Lung (tissue), 12 donors: Measurements from ENCODE around the gene SGSH. TPM values are rescaled to one million over a fixed set of nuclear protein-coding genes. Genes with fewer than 3 reads are reported as not detected.

Experiments
- ATAC-seq: fragments of 200-7000 bp; cut with Tn5 transposase; one replicate; pipeline ENCODE4 v1.9.1; 2020; ENCODE audit warnings: moderate number of reproducible peaks; ENCODE audit not compliant: insufficient read depth, low FRiP score
- DNase-seq, 3 donors: peaks; one replicate each; pipeline ENCODE4 v3.0.0-alpha.2; 2013 to 2017
- H3K27ac ChIP-seq, 2 donors: one replicate each; pipeline ENCODE4 v1.5.1; 2013; ENCODE audit warnings: mild to moderate bottlenecking in 2 of 2, moderate library complexity in 2 of 2, control low read depth in 1 of 2, inconsistent platforms in 1 of 2, low read depth in 1 of 2, low read length in 1 of 2
- H3K27me3 ChIP-seq, 3 donors: one replicate each; pipeline ENCODE4 v1.5.1; 2013; ENCODE audit warnings: low read length in 2 of 3; ENCODE audit not compliant: control insufficient read depth in 3 of 3, insufficient read depth in 3 of 3
- H3K36me3 ChIP-seq, 4 donors: one replicate each; pipeline ENCODE4 v1.5.1; 2013; ENCODE audit warnings: low read length in 4 of 4, mild to moderate bottlenecking in 1 of 4, moderate library complexity in 1 of 4; ENCODE audit not compliant: control insufficient read depth in 4 of 4, insufficient read depth in 4 of 4
- H3K4me1 ChIP-seq, 5 donors: one replicate each; pipeline ENCODE4 v1.5.1; 2013; ENCODE audit warnings: low read length in 5 of 5, mild to moderate bottlenecking in 2 of 5, moderate library complexity in 1 of 5; ENCODE audit not compliant: control insufficient read depth in 5 of 5, insufficient read depth in 5 of 5
- H3K4me3 ChIP-seq: one replicate; pipeline ENCODE4 v1.5.1; 2013; ENCODE audit warnings: mild to moderate bottlenecking, control low read depth, moderate library complexity
- H3K9ac ChIP-seq, 2 donors: one replicate each; pipeline ENCODE4 v1.5.1; 2013; ENCODE audit warnings: low read length in 2 of 2, control low read depth in 1 of 2; ENCODE audit not compliant: insufficient read depth in 1 of 2
- H3K9me3 ChIP-seq, 4 donors: one replicate each; pipeline ENCODE4 v1.5.1; 2013; ENCODE audit warnings: low read length in 3 of 4, mild to moderate bottlenecking in 1 of 4, moderate library complexity in 1 of 4; ENCODE audit not compliant: control insufficient read depth in 4 of 4, insufficient read depth in 3 of 4
- WGBS, 2 donors: extraction: QIAGEN DNeasy Blood & Tissue Kit; methylation state at CpG; one replicate each; pipeline ENCODE4 v1.1.7; 2013; 5-methylcytosine and 5-hydroxymethylcytosine counted together
- polyA plus RNA-seq, 2 donors: library from polyadenylated mRNA; stranded (reverse); fragments of 200-250 nt; gene quantifications; one replicate each; pipeline ENCODE4 v1.2.1, GENCODE V29; 2013
- total RNA-seq, 2 donors: library from RNA; depleted of rRNA in 1 of 2; stranded (reverse); fragments of >200 nt in 1 of 2; gene quantifications; one replicate each; pipeline ENCODE4 v1.2.1, GENCODE V29; 2014 to 2021
- TF ChIP-seq, protein P1 (sequence below): IDR thresholded peaks from 2 replicates; pipeline ENCODE4 v1.5.1; 2012; ENCODE audit warnings: mild to moderate bottlenecking; ENCODE audit errors: control extremely low read depth, extremely low read depth
- donor health status: control.
- donor health status: control.
- donor health status: Bipolar disorder and iron deficiency.
- donor health status: healthy.
- donor health status: DM: yes; HTN: yes; CAD: no.

The SGSH gene
- total and polyA plus RNA-seq, 4 donors, result 27.5 to 75.1 (median 54.1) TPM

DNA sequence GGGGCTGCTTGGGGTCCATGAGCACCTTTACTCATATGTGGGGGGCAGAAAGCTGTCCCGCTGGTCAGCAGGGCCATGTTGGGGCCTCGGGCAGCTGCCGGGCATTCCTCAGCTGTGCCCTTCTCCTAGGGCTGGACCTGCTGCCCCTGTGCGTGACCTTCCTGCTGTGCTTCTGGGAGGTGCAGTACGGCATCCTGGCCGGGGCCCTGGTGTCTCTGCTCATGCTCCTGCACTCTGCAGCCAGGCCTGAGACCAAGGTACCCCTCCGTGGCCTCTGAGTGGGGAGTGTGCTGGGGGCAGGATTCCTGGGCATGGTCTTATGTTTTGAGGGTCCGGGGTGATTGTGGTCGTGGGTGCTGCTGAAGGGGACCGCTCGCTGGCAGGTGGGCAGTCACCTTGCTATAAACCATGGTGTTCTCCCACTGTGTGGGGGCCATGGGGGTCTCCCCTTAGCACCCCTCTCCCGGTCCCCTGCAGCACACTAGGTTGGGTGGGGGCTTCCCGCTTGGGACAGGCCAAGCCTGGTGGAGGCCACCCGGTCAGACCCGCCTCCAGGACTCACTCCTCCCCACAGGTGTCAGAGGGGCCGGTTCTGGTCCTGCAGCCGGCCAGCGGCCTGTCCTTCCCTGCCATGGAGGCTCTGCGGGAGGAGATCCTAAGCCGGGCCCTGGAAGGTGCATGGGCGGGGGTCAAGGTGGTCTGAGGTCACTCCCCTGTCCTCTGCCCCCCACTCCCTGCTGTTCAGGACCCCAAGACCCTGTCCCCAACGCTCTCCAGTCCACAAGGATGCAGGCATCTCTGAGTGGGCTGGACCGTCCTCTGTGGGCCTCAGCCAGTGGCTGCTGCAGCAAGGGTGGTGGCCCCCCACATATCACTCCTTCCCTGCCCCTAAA lies 28.1 kb upstream of the SGSH start:
- TF ChIP-seq, protein P1, sequence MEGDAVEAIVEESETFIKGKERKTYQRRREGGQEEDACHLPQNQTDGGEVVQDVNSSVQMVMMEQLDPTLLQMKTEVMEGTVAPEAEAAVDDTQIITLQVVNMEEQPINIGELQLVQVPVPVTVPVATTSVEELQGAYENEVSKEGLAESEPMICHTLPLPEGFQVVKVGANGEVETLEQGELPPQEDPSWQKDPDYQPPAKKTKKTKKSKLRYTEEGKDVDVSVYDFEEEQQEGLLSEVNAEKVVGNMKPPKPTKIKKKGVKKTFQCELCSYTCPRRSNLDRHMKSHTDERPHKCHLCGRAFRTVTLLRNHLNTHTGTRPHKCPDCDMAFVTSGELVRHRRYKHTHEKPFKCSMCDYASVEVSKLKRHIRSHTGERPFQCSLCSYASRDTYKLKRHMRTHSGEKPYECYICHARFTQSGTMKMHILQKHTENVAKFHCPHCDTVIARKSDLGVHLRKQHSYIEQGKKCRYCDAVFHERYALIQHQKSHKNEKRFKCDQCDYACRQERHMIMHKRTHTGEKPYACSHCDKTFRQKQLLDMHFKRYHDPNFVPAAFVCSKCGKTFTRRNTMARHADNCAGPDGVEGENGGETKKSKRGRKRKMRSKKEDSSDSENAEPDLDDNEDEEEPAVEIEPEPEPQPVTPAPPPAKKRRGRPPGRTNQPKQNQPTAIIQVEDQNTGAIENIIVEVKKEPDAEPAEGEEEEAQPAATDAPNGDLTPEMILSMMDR, result no peak
- Histone ChIP-seq H3K27ac (no peak overlapping the region), H3K27me3 (no peaks in the 10 kb centered on the region), H3K9me3 (no peaks in the 10 kb centered on the region), H3K4me1 (no peaks in the 10 kb centered on the region), H3K9ac (no peak overlapping the region), H3K4me3 (no peak overlapping the region), H3K36me3 (peaks cover 2 to 39% (median 20%) of the 10 kb centered on the region in 4 donors)
- WGBS, 2 donors, result 94 to 95% methylated on average over 22 to 23 of the region's 23 CpGs
- no peak for DNase-seq
- no peak for ATAC-seq

DNA sequence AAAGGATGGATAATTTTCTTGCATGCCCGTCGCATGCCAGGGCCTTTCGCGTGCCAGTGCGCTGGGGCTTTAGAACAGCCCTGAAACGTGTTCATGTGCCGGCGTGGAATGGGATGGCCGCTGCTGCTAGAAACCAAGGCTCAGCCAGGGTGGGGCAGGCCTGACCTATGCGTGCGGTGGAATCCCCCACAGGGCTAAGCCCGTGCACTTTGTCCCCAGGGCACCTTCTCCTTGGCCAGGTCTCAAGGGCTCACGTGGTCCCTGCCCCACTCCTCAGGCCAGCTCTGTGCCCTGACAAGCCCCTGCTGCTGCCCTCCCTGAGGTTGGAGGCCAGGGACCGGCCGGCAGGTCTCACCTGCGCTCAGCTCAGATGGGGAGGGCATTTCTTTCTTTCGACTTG lies 27.4 kb upstream of the SGSH start:
- no peaks in the 10 kb centered on the region for H3K9me3 ChIP-seq
- ATAC-seq (no peak), DNase-seq (no peak)
- WGBS, 2 donors, result 95 to 96% methylated on average over 16 to 17 of the region's 17 CpGs
- no peaks in the 10 kb centered on the region for H3K27me3 ChIP-seq
- H3K27ac ChIP-seq, result no peak overlapping the region
- H3K4me3 ChIP-seq, result no peak overlapping the region
- peaks cover 2 to 40% (median 19%) of the 10 kb centered on the region in 4 donors for H3K36me3 ChIP-seq
- H3K9ac ChIP-seq, result no peak overlapping the region
- TF ChIP-seq, protein P1, result no peak
- no peaks in the 10 kb centered on the region for H3K4me1 ChIP-seq

DNA sequence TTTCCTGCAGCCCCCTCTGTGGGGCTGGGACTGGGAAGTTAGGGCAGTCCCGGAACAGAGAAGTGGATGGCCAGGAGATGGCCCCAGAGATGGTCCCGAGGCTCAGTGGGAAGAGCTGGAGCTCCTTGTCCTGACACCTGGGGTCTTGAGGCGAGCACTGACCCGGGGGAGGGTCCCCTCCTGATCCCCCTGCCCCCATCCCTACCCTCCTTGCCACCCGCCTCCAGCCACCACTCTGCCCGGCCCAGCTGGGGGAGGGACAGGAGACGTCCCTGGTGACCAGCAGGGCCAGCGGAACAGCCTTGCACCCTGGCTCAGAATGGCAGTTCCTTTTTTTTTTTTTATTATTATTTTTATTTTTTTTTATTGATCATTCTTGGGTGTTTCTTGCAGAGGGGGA lies 26.6 kb upstream of the SGSH start:
- 89 to 96% methylated on average over 8 of the region's 8 CpGs for WGBS, 2 donors
- Histone ChIP-seq H3K4me3 (no peak overlapping the region), H3K4me1 (no peaks in the 10 kb centered on the region), H3K27ac (no peak overlapping the region), H3K27me3 (no peaks in the 10 kb centered on the region), H3K9me3 (no peaks in the 10 kb centered on the region), H3K36me3 (peaks cover 2 to 46% (median 15%) of the 10 kb centered on the region in 4 donors), H3K9ac (no peak overlapping the region)
- DNase-seq, result no peak
- TF ChIP-seq, protein P1, result no peak
- no peak for ATAC-seq
